Stomach smooth muscle (tissue), 2 donors: Measurements from ENCODE around the gene PLCB4.

ENCODE experiments used
- H3K27ac ChIP-seq: one replicate; pipeline ENCODE4 v1.7.0; 2013; ENCODE audit warnings: mild to moderate bottlenecking, low read length, inconsistent platforms
- H3K27me3 ChIP-seq, 2 donors: one replicate each; pipeline ENCODE4 v1.7.0; 2013; ENCODE audit warnings: low read length in 2 of 2; ENCODE audit not compliant: insufficient read depth in 2 of 2, control insufficient read depth in 1 of 2
- H3K36me3 ChIP-seq, 2 donors: one replicate each; pipeline ENCODE4 v1.7.0; 2013; ENCODE audit warnings: low read length in 2 of 2; ENCODE audit not compliant: control insufficient read depth in 2 of 2, insufficient read depth in 2 of 2
- H3K4me1 ChIP-seq: one replicate; pipeline ENCODE4 v1.7.0; 2013; ENCODE audit warnings: low read length; ENCODE audit not compliant: control insufficient read depth, insufficient read depth
- H3K4me3 ChIP-seq, 2 donors: one replicate each; pipeline ENCODE4 v1.7.0; 2013; ENCODE audit warnings: low read length in 2 of 2
- H3K9ac ChIP-seq, 2 donors: one replicate each; pipeline ENCODE4 v1.7.0; 2013; ENCODE audit warnings: low read length in 2 of 2, mild to moderate bottlenecking in 1 of 2
- H3K9me3 ChIP-seq, 2 donors: one replicate each; pipeline ENCODE4 v1.7.0; 2013; ENCODE audit warnings: low read length in 2 of 2; ENCODE audit not compliant: control insufficient read depth in 2 of 2
- donor health status: healthy.
- donor health status: Pancreatic carcinoma.

Gene PLCB4

GRCh38 chr20:9059931-9060330 is 9.0 kb upstream of the PLCB4 start:
- no peaks in the 10 kb centered on the region for H3K36me3 ChIP-seq
- H3K27me3 ChIP-seq, result no peaks in the 10 kb centered on the region
- no peaks in the 10 kb centered on the region for H3K4me1 ChIP-seq
- no peaks in the 10 kb centered on the region for H3K9me3 ChIP-seq
- no peak overlapping the region for H3K4me3 ChIP-seq
- no peak overlapping the region for H3K9ac ChIP-seq
- no peak overlapping the region for H3K27ac ChIP-seq

DNA sequence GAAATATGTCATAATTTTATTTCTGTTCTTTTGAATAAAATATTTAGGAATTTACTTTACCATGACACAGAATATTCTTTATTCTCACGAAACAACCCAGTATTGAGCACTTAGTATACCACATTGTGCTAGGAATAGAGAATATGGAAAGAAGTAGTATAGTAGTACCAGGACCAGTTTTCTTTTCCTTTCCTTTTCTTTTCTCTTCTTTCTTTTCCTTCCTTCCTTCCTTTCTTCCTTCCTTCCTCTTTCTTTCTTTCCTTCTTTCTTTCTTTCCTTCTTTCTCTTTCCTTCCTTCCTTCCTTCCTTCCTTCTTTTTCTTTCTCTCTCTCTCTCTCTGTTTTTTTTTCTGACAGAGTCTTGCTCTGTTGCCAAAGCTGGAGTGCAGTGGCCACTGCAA is 7.5 kb upstream of the PLCB4 start:
- no peaks in the 10 kb centered on the region for H3K4me1 ChIP-seq
- H3K9me3 ChIP-seq, result no peaks in the 10 kb centered on the region
- no peaks in the 10 kb centered on the region for H3K27me3 ChIP-seq
- no peak overlapping the region for H3K9ac ChIP-seq
- no peak overlapping the region for H3K27ac ChIP-seq
- H3K36me3 ChIP-seq, result no peaks in the 10 kb centered on the region
- H3K4me3 ChIP-seq, result no peak overlapping the region

DNA sequence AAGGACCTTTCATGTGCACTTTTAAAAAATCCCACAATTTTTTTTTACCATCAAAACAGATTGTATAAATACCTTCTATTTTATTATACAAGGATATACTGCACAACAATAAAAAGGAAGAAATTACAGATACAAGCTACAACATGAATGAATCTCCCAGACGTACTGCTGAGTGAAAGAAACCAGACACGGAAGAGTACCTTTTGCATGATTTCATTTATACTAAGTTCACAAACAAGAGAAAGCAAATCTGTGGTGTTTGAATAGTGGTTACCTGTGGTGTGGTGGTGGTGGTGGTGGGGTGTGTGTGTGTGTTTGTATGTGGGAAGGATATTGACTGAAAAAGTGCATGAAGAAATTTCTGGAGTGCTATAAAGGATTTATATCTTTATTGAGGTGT is 6.8 kb upstream of the PLCB4 start:
- H3K4me1 ChIP-seq, result no peaks in the 10 kb centered on the region
- H3K9me3 ChIP-seq, result no peaks in the 10 kb centered on the region

DNA sequence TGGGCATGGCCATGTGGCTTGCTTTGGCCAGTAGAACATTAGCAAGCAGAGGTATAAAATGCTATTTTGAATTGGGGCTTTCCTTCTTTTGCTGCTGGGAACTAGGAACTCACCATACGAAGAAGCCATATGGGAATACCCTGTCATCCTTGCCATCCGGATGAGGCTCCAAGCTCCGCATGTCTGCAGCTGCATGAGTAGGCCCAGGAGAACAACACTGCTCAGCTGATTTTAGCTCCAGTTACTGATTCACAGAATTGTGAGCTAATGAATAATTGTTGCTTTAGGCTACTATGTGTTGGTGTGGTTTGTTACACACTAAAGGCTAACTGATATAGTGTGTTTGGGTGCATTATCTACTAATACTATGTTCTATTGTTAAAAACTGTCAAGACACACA is 2.7 kb upstream of the PLCB4 start:
- Histone ChIP-seq H3K27ac (no peak overlapping the region), H3K9me3 (no peaks in the 10 kb centered on the region), H3K4me1 (peaks cover 3% of the 10 kb centered on the region), H3K27me3 (no peaks in the 10 kb centered on the region), H3K4me3 (no peak overlapping the region), H3K9ac (no peak overlapping the region), H3K36me3 (no peaks in the 10 kb centered on the region)

More for the DNA sequence above, 6.8 kb upstream of the PLCB4 start:
- H3K27ac ChIP-seq, result no peak overlapping the region
- H3K36me3 ChIP-seq, result no peaks in the 10 kb centered on the region
- no peak overlapping the region for H3K4me3 ChIP-seq
- no peaks in the 10 kb centered on the region for H3K27me3 ChIP-seq
- H3K9ac ChIP-seq, result no peak overlapping the region

DNA sequence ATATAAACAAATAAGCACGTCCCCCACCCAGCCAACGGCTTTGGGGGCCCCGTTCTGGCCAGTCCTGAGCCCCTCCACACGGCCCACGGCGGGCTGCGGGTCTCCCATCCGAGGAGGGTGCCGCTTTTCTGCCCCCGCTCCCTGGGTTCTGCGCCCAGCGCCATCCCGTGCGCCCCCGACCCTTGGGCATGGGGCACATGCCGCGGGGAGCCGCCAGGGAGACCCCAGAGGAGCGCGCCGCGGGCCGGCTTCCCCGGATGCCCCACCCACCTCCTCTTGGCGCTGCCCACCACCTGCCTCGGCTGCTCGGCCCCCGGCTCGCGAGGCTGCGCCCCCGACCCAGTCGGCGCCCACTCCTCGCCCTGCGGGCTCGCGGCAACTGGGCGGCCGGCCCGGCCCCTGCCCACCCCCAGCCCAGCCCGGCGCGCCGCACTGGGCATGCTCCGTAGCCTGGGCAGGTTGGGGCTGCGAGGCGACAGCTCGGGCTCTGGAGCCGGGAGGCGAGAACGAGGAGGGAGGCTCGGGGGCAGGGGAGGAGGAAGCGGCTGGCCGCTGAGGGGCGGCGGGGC is 570 bp upstream of the PLCB4 start:
- Histone ChIP-seq H3K4me1 (peaks cover 6% of the 10 kb centered on the region), H3K9me3 (no peaks in the 10 kb centered on the region), H3K36me3 (no peaks in the 10 kb centered on the region), H3K9ac (peak overlapping the region; percentile 47 to 62), H3K27ac (peak overlapping the region; percentile 58), H3K4me3 (peak overlapping the region; percentile 73 to 86), H3K27me3 (no peaks in the 10 kb centered on the region)

DNA sequence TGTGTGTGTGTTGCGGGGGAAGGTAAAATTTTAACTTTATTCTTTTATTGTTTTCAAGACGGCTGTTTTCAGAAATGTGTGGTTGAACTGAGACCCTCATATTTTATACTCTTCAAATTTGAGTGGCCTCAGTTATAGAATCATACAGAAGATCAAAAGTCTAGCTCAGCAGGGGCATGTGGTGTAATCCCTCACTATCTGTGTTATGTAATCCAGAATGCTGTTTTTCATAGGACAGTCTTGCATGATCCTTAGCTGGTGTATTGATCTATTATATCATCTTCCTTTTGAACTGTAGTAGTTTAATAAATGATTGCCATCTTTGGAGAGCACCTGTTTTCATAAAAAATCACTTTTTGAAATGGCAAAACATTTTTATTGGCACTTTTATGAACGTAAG is 1.4 kb downstream of the PLCB4 start:
- Histone ChIP-seq H3K27me3 (no peaks in the 10 kb centered on the region), H3K4me3 (no peak overlapping the region), H3K36me3 (no peaks in the 10 kb centered on the region), H3K9ac (no peak overlapping the region), H3K9me3 (no peaks in the 10 kb centered on the region), H3K4me1 (peaks cover 6% of the 10 kb centered on the region), H3K27ac (no peak overlapping the region)

- H3K4me3 ChIP-seq, result no peak overlapping the region
- no peaks in the 10 kb centered on the region for H3K9me3 ChIP-seq
- H3K4me1 ChIP-seq, result peaks cover 6% of the 10 kb centered on the region
- H3K27me3 ChIP-seq, result no peaks in the 10 kb centered on the region
- no peak overlapping the region for H3K27ac ChIP-seq
- no peak overlapping the region for H3K9ac ChIP-seq
- H3K36me3 ChIP-seq, result no peaks in the 10 kb centered on the region
These were observed 3.3 kb downstream of the PLCB4 start for GRCh38 chr20:9071976-9072726.

- Histone ChIP-seq H3K4me3 (no peak overlapping the region), H3K4me1 (peaks cover 6% of the 10 kb centered on the region), H3K27me3 (no peaks in the 10 kb centered on the region)
These were observed 4.1 kb downstream of the PLCB4 start for GRCh38 chr20:9072861-9073500.

GRCh38 chr20:9075264-9076095 is 6.6 kb downstream of the PLCB4 start:
- peaks cover 3% of the 10 kb centered on the region for H3K4me1 ChIP-seq
- no peaks in the 10 kb centered on the region for H3K27me3 ChIP-seq
- no peak overlapping the region for H3K9ac ChIP-seq
- no peaks in the 10 kb centered on the region for H3K36me3 ChIP-seq
- H3K9me3 ChIP-seq, result no peaks in the 10 kb centered on the region
- H3K27ac ChIP-seq, result no peak overlapping the region
- no peak overlapping the region for H3K4me3 ChIP-seq

More at GRCh38 chr20:9072861-9073500, 4.1 kb downstream of the PLCB4 start:
- H3K9ac ChIP-seq, result no peak overlapping the region
- H3K27ac ChIP-seq, result no peak overlapping the region
- H3K9me3 ChIP-seq, result no peaks in the 10 kb centered on the region
- H3K36me3 ChIP-seq, result no peaks in the 10 kb centered on the region

DNA sequence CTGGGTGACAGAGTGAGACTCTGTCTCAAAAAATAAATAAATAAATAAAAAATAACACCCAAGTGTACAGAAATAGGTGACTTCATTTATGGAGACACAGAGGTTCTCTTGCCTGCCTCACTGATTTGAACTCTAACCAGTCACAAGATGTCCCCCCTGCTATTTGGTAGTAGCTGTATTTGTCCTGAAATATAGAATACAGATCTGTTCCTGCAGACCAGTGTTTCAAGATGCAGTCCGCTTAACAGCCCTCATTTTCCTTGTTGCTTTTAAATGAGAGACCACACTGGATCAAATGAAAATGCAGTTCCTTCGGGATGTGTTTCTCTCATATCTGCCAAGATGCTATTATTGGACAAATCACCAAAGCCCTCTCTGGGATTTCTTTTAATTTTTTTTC is 7.6 kb downstream of the PLCB4 start:
- no peaks in the 10 kb centered on the region for H3K36me3 ChIP-seq
- H3K27ac ChIP-seq, result no peak overlapping the region
- peaks cover 3% of the 10 kb centered on the region for H3K4me1 ChIP-seq
- H3K27me3 ChIP-seq, result no peaks in the 10 kb centered on the region
- H3K9me3 ChIP-seq, result no peaks in the 10 kb centered on the region
- no peak overlapping the region for H3K9ac ChIP-seq
- H3K4me3 ChIP-seq, result no peak overlapping the region
